ENCODE data around the gene TTC38.

DNA sequence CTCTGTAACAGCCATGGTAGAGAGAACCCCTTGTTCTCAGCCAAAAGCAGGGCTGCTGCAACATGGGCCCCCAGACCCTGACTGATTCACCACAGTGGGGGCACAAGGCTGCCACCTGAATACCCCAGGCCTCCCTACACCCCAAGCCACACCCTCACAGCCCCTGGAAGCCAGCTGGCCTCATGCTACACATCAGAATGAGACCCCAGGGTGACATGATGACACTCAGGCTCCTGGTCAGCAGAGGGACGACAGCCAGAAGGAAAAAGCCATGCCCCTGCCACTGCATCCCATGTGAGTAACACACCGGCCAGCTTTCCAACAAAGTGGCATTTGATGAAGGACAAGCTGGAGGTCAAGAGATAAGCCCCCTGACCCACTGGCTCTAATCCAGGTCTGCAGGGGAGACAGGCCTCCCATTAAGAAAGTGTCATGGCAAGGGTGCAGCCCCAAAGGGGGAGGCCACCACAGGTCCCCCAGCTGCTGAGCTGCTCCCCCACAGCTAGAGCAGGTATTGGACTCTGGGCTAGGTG lies 20.3 kb upstream of the TTC38 start:
- TF ChIP-seq, protein P1, sequence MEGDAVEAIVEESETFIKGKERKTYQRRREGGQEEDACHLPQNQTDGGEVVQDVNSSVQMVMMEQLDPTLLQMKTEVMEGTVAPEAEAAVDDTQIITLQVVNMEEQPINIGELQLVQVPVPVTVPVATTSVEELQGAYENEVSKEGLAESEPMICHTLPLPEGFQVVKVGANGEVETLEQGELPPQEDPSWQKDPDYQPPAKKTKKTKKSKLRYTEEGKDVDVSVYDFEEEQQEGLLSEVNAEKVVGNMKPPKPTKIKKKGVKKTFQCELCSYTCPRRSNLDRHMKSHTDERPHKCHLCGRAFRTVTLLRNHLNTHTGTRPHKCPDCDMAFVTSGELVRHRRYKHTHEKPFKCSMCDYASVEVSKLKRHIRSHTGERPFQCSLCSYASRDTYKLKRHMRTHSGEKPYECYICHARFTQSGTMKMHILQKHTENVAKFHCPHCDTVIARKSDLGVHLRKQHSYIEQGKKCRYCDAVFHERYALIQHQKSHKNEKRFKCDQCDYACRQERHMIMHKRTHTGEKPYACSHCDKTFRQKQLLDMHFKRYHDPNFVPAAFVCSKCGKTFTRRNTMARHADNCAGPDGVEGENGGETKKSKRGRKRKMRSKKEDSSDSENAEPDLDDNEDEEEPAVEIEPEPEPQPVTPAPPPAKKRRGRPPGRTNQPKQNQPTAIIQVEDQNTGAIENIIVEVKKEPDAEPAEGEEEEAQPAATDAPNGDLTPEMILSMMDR (tag by site-specific recombination; IDR thresholded peaks at IDR 0.05) = no peak
- TF ChIP-seq ZNF585B (tag by site-specific recombination; IDR thresholded peaks at IDR 0.05) = no peak
- no peak for TF ChIP-seq ZNF121 (tag by site-specific recombination; IDR thresholded peaks at IDR 0.05)
- TF ChIP-seq ZFP41 (tag by site-specific recombination; IDR thresholded peaks at IDR 0.05; ENCODE audit: borderline replicate concordance) = no peak
- no peak for TF ChIP-seq ZNF776 (tag by site-specific recombination; IDR thresholded peaks at IDR 0.05; ENCODE audit: borderline replicate concordance)
